Measurements from ENCODE around the gene CAGE1.
A peak's percentile ranks its signal among the peaks of the same experiment; 100 is the strongest.

The CAGE1 gene

DNA sequence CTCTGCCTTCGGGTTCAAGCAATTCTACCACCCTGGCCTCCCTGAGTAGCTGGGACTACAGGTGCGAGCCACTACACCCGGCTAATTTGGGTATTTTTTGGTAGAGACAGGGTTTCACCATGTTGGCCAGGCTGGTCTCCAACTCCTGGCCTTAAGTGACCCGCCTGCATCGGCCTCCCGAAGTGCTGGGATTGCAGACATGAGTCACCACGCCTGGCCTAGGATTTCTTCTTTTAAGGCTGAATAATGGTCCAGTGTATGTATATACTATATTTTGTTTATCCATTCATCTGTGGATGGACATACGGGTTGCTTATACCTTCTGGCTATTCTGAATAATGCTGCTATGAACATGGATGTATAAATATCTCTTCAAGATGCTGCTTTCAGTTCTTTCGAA lies 17.2 kb upstream of the CAGE1 start:
- Histone ChIP-seq H3K9ac (ENCODE audit: low read depth, low read length) (no peak overlapping the region), H3K4me3 (ENCODE audit: low read depth, low read length) (no peak overlapping the region), H3K27me3 (ENCODE audit: control insufficient read depth, insufficient read depth, low read length) (no peaks in the 10 kb centered on the region), H3K4me1 (ENCODE audit: control insufficient read depth, insufficient read depth, low read length) (no peaks in the 10 kb centered on the region), H3K27ac (ENCODE audit: low read depth, low read length) (no peak overlapping the region), H3K36me3 (ENCODE audit: control insufficient read depth, insufficient read depth, low read length) (peaks cover 89% of the 10 kb centered on the region), H3K9me3 (ENCODE audit: control insufficient read depth, insufficient read depth, low read length) (no peaks in the 10 kb centered on the region)

DNA sequence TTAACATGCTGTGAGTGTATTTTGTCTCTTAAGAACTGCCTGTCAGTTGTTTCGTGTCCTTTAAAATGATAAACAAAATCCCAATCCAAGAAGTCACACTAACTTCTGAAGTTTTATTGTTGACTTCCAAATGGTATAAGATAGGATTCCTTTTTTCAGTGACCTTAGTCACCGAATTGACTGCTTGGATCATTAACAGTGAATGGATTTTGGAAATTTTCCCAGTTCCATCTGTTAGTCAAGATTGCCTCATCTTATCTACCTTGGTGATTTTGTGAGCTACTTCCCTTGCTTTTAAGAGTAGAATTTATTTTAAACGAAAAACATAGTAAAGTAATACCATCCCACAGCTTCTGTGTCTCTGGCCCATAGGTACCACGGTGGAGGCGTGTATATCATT lies 15.0 kb upstream of the CAGE1 start:
- H3K27ac ChIP-seq (ENCODE audit: low read depth, low read length) = no peak overlapping the region
- H3K9ac ChIP-seq (ENCODE audit: low read depth, low read length) = no peak overlapping the region
- peaks cover 90% of the 10 kb centered on the region for H3K36me3 ChIP-seq (ENCODE audit: control insufficient read depth, insufficient read depth, low read length)
- H3K4me3 ChIP-seq (ENCODE audit: low read depth, low read length) = no peak overlapping the region
- no peaks in the 10 kb centered on the region for H3K4me1 ChIP-seq (ENCODE audit: control insufficient read depth, insufficient read depth, low read length)
- no peaks in the 10 kb centered on the region for H3K27me3 ChIP-seq (ENCODE audit: control insufficient read depth, insufficient read depth, low read length)
- H3K9me3 ChIP-seq (ENCODE audit: control insufficient read depth, insufficient read depth, low read length) = no peaks in the 10 kb centered on the region

DNA sequence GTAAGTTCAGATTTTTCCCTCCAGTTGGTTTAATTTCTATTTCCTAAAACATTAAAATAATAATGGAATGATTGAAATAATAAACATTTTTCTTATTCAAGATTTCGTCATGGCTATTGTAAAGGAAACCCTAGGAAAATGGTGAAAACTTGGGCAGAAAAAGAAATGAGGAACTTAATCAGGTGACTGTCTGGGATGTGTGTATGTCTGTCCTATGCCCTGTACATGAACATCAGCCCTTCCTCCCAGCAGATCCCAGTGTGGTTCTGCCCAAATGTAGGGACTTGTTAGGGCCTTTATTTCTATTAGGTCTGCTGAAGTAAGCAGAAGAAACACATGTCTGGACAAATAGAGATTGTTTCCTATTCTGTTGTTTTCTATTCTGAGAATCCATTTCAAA lies 13.2 kb upstream of the CAGE1 start:
- no peaks in the 10 kb centered on the region for H3K4me1 ChIP-seq (ENCODE audit: control insufficient read depth, insufficient read depth, low read length)
- no peak overlapping the region for H3K4me3 ChIP-seq (ENCODE audit: low read depth, low read length)
- peaks cover 96% of the 10 kb centered on the region for H3K36me3 ChIP-seq (ENCODE audit: control insufficient read depth, insufficient read depth, low read length)
- H3K27me3 ChIP-seq (ENCODE audit: control insufficient read depth, insufficient read depth, low read length) = no peaks in the 10 kb centered on the region
- H3K9ac ChIP-seq (ENCODE audit: low read depth, low read length) = no peak overlapping the region
- no peak overlapping the region for H3K27ac ChIP-seq (ENCODE audit: low read depth, low read length)
- H3K9me3 ChIP-seq (ENCODE audit: control insufficient read depth, insufficient read depth, low read length) = no peaks in the 10 kb centered on the region

DNA sequence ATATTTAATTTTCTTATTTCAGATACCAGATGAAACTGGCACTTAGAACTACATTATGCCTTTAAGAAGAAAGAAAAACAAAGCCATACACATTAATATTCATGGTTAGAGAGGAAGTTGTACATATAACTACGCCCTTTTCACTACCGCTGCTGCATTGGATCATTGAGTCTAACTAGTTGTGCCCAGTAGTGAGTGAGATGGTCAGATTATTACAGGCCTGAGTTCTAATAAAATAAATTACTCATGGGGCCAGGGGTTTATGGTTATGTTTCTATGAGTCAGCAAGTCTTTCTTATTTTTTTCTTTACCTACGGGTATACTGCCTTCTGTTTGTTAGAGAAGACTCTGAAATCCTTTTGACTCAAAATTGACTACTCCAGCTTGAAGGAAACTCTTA lies 11.5 kb upstream of the CAGE1 start:
- Histone ChIP-seq H3K27ac (ENCODE audit: low read depth, low read length) (no peak overlapping the region), H3K4me1 (ENCODE audit: control insufficient read depth, insufficient read depth, low read length) (no peaks in the 10 kb centered on the region), H3K9ac (ENCODE audit: low read depth, low read length) (no peak overlapping the region), H3K27me3 (ENCODE audit: control insufficient read depth, insufficient read depth, low read length) (no peaks in the 10 kb centered on the region), H3K36me3 (ENCODE audit: control insufficient read depth, insufficient read depth, low read length) (peaks cover 95% of the 10 kb centered on the region), H3K4me3 (ENCODE audit: low read depth, low read length) (no peak overlapping the region), H3K9me3 (ENCODE audit: control insufficient read depth, insufficient read depth, low read length) (no peaks in the 10 kb centered on the region)

DNA sequence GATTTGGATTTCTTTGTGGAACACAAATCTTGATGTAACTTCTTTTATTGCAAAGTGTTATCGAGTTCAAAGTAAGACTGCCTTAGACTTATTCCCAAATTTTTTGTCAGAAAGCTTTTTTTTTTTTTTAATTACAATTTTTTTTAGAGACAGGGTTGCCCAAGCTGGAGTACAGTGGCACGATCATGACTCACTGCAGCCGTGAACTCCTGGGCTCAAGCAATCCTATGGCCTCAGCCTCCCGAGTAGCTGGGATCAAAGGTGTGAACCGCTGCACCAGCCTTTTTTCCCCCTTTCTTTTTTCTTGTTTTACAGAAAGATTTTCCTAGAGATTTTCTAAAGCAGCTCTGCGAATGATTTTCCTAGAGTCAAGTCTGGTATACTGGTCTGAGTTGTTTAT lies 2.9 kb upstream of the CAGE1 start:
- Histone ChIP-seq H3K4me1 (ENCODE audit: control insufficient read depth, insufficient read depth, low read length) (peaks cover 13% of the 10 kb centered on the region), H3K27me3 (ENCODE audit: control insufficient read depth, insufficient read depth, low read length) (no peaks in the 10 kb centered on the region), H3K27ac (ENCODE audit: low read depth, low read length) (no peak overlapping the region), H3K36me3 (ENCODE audit: control insufficient read depth, insufficient read depth, low read length) (peaks cover 52% of the 10 kb centered on the region), H3K9me3 (ENCODE audit: control insufficient read depth, insufficient read depth, low read length) (no peaks in the 10 kb centered on the region), H3K9ac (ENCODE audit: low read depth, low read length) (no peak overlapping the region), H3K4me3 (ENCODE audit: low read depth, low read length) (no peak overlapping the region)

DNA sequence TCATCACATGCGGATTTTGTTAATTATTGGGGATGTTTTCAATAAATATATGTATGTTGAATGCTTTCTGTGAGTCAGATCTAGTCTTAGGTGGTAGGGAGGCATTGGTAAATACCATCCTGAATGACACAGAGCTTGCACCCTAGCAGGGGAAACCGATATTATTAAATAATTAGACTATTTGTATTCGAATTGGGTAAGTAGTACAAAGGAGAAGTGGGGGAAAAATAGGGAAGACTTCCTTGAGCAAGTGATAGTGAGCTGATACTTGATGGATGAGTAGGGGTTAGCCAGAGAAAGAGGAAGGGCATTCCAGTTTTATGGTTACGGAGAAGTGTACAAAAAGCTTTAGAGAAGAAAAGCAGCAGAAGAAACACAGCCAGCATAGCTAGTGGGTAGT lies 1.6 kb upstream of the CAGE1 start:
- no peak overlapping the region for H3K9ac ChIP-seq (ENCODE audit: low read depth, low read length)
- H3K27ac ChIP-seq (ENCODE audit: low read depth, low read length) = no peak overlapping the region

DNA sequence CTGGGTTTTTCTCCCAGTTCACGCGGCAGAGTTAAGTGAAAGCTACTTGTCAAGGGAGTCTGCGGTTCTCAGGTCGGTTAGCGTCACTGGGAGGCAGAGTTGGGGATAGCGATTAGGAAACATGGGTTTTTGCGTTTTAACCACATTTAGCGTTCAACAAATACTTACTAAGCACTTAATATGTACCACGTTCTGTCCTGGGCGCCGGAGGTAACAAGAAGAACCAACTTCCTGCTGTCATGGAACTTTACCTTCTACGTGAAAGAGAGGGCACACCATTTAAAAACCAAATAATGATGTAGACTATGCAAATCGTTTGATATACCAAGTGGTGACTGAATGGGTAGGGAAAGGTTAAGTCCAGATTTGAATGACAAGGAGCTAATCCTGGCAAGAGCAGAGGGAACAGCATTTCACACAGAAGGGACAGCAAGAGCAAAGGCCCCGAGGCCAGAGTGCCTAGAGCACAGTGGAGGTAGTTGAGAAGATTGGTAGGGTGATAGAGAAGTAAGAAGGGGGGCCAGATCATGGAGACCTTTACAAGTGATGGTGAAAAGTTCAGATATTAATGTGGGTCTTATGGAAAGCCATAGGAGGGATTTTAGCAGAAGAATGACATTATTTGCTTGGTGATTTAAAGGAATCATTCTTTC lies 810 bp upstream of the CAGE1 start:
- H3K4me3 ChIP-seq (ENCODE audit: low read depth, low read length) = peak overlapping the region; percentile 82
- peak overlapping the region; percentile 92 for H3K27ac ChIP-seq (ENCODE audit: low read depth, low read length)
- no peaks in the 10 kb centered on the region for H3K9me3 ChIP-seq (ENCODE audit: control insufficient read depth, insufficient read depth, low read length)
- H3K36me3 ChIP-seq (ENCODE audit: control insufficient read depth, insufficient read depth, low read length) = peaks cover 33% of the 10 kb centered on the region
- H3K27me3 ChIP-seq (ENCODE audit: control insufficient read depth, insufficient read depth, low read length) = no peaks in the 10 kb centered on the region
- peaks cover 13% of the 10 kb centered on the region for H3K4me1 ChIP-seq (ENCODE audit: control insufficient read depth, insufficient read depth, low read length)
- H3K9ac ChIP-seq (ENCODE audit: low read depth, low read length) = peak overlapping the region; percentile 72

More for the DNA sequence above, 1.6 kb upstream of the CAGE1 start:
- Histone ChIP-seq H3K36me3 (ENCODE audit: control insufficient read depth, insufficient read depth, low read length) (peaks cover 41% of the 10 kb centered on the region), H3K27me3 (ENCODE audit: control insufficient read depth, insufficient read depth, low read length) (no peaks in the 10 kb centered on the region), H3K9me3 (ENCODE audit: control insufficient read depth, insufficient read depth, low read length) (no peaks in the 10 kb centered on the region), H3K4me3 (ENCODE audit: low read depth, low read length) (peak overlapping the region; percentile 82; the same call in 1 of the 2 replicates), H3K4me1 (ENCODE audit: control insufficient read depth, insufficient read depth, low read length) (peaks cover 13% of the 10 kb centered on the region)

DNA sequence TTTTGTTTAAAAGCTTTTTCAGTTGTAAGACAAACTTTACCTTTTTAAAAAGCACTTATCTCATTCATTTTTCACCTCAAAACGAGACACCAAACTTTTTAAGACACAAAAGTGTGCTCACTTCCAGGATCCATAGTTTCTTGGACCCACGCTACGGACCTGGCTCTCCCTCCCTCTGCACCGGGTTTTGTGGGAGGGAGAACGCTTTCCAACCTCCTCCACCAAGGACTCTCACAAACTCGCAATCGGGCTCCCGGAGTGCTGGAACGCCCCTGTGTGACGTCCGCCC lies 436 bp downstream of the CAGE1 start:
- H3K4me3 ChIP-seq (ENCODE audit: low read depth, low read length) = peak overlapping the region; percentile 82
- H3K36me3 ChIP-seq (ENCODE audit: control insufficient read depth, insufficient read depth, low read length) = peaks cover 21% of the 10 kb centered on the region
- no peaks in the 10 kb centered on the region for H3K27me3 ChIP-seq (ENCODE audit: control insufficient read depth, insufficient read depth, low read length)
- H3K4me1 ChIP-seq (ENCODE audit: control insufficient read depth, insufficient read depth, low read length) = peaks cover 13% of the 10 kb centered on the region
- peak overlapping the region; percentile 92 for H3K27ac ChIP-seq (ENCODE audit: low read depth, low read length)
- peak overlapping the region; percentile 72 for H3K9ac ChIP-seq (ENCODE audit: low read depth, low read length)
- no peaks in the 10 kb centered on the region for H3K9me3 ChIP-seq (ENCODE audit: control insufficient read depth, insufficient read depth, low read length)

DNA sequence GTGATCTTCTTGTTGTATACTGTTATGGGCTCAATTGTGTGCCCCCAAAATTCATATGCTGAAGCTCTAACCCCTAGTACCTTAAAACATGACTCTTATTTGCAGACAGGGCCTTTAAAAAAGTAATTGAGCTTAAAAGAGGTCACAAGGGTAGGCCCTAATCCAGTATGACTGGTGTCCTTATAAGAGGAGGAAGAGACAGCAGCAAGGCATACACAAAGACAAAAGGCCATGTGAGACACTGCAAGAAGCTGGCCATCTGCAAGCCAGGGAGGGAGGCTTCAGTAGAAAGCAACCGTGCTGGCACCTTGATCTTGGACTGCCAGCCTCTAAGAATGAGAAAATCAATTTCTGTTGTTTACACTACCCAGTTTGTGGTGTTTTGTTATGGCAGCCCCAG lies 8.4 kb downstream of the CAGE1 start:
- Histone ChIP-seq H3K27ac (ENCODE audit: low read depth, low read length) (no peak overlapping the region), H3K4me1 (ENCODE audit: control insufficient read depth, insufficient read depth, low read length) (no peaks in the 10 kb centered on the region), H3K9ac (ENCODE audit: low read depth, low read length) (no peak overlapping the region), H3K9me3 (ENCODE audit: control insufficient read depth, insufficient read depth, low read length) (no peaks in the 10 kb centered on the region), H3K27me3 (ENCODE audit: control insufficient read depth, insufficient read depth, low read length) (no peaks in the 10 kb centered on the region), H3K36me3 (ENCODE audit: control insufficient read depth, insufficient read depth, low read length) (no peaks in the 10 kb centered on the region), H3K4me3 (ENCODE audit: low read depth, low read length) (no peak overlapping the region)

DNA sequence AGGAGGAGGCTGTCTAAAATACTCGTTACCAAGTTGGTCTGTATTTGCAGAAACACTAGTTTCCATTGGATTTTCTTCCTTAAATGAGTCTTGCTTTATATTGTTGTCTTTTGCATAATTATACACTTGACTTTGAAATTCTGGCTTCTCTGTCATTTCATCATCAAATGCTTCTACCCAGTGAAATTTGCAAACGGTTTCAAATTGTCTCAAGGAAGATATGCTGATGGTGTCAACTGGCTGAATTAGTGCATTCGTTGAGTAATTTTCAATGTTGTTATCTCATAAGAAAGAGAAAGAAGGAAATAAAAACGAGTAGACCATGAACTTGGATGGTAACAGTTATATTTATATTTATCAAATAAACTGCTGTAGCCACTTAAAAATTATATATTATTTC lies 10.8 kb downstream of the CAGE1 start:
- no peaks in the 10 kb centered on the region for H3K27me3 ChIP-seq (ENCODE audit: control insufficient read depth, insufficient read depth, low read length)
- H3K9ac ChIP-seq (ENCODE audit: low read depth, low read length) = no peak overlapping the region

DNA sequence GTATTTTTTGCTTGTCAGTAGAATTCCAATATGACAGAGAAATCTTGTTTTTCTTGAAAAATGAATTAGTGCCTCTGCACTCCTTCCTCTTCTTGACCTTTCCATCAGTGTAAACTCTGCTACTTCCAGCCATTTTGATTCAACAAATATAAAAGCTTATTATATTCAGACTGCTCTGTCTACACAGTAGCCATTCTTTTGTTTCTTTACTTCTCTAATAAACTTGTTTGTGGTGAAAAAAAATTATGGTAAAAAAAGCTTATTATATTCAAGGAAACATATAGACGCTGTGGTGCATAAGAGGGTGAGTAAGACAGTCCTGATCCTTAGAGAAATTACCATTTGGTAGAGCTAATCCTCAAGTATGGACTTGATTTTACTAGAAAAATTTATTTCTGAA lies 11.6 kb downstream of the CAGE1 start:
- H3K27ac ChIP-seq (ENCODE audit: low read depth, low read length) = no peak overlapping the region
- no peak overlapping the region for H3K4me3 ChIP-seq (ENCODE audit: low read depth, low read length)
- no peaks in the 10 kb centered on the region for H3K36me3 ChIP-seq (ENCODE audit: control insufficient read depth, insufficient read depth, low read length)
- no peaks in the 10 kb centered on the region for H3K9me3 ChIP-seq (ENCODE audit: control insufficient read depth, insufficient read depth, low read length)
- no peaks in the 10 kb centered on the region for H3K4me1 ChIP-seq (ENCODE audit: control insufficient read depth, insufficient read depth, low read length)
- H3K9ac ChIP-seq (ENCODE audit: low read depth, low read length) = no peak overlapping the region
- H3K27me3 ChIP-seq (ENCODE audit: control insufficient read depth, insufficient read depth, low read length) = no peaks in the 10 kb centered on the region

More for the DNA sequence above, 10.8 kb downstream of the CAGE1 start:
- no peaks in the 10 kb centered on the region for H3K4me1 ChIP-seq (ENCODE audit: control insufficient read depth, insufficient read depth, low read length)
- H3K36me3 ChIP-seq (ENCODE audit: control insufficient read depth, insufficient read depth, low read length) = no peaks in the 10 kb centered on the region
- no peaks in the 10 kb centered on the region for H3K9me3 ChIP-seq (ENCODE audit: control insufficient read depth, insufficient read depth, low read length)
- H3K4me3 ChIP-seq (ENCODE audit: low read depth, low read length) = no peak overlapping the region
- H3K27ac ChIP-seq (ENCODE audit: low read depth, low read length) = no peak overlapping the region

DNA sequence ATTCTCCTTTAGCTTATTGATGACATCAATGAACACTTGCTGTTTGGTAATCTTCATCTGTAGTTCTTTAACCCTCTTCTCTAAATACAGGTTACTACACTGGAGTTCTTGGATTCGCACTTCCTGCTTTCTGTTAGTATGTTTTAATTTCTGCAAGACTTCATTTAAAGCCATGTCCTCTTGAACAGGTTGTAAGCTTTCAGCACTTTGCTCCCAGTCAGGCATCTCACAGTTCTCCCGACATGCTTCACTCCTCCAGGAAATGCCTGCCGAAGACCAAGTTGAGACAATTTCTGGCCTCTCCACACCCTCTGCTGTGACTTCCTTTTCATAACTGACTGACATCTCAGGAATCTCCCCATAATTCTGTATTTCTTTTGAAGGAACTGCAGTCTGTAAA lies 15.8 kb downstream of the CAGE1 start:
- H3K36me3 ChIP-seq (ENCODE audit: control insufficient read depth, insufficient read depth, low read length) = no peaks in the 10 kb centered on the region
- H3K4me3 ChIP-seq (ENCODE audit: low read depth, low read length) = no peak overlapping the region
- no peak overlapping the region for H3K9ac ChIP-seq (ENCODE audit: low read depth, low read length)
- no peaks in the 10 kb centered on the region for H3K27me3 ChIP-seq (ENCODE audit: control insufficient read depth, insufficient read depth, low read length)
- H3K9me3 ChIP-seq (ENCODE audit: control insufficient read depth, insufficient read depth, low read length) = no peaks in the 10 kb centered on the region
- no peaks in the 10 kb centered on the region for H3K4me1 ChIP-seq (ENCODE audit: control insufficient read depth, insufficient read depth, low read length)
- no peak overlapping the region for H3K27ac ChIP-seq (ENCODE audit: low read depth, low read length)
